Neural cell (in vitro differentiated cells): ENCODE measurements around the gene CCND3. TPM values are rescaled to one million over a fixed set of nuclear protein-coding genes. Genes with fewer than 3 reads are reported as not detected.

Experiments used
- H2AFZ ChIP-seq: fragments of 200-600, 300-800 bp; sonication (generic), shearing (Covaris generic); 2 replicates; pipeline ENCODE4 v1.6.0; 2014; ENCODE audit warnings: low read depth, mild to moderate bottlenecking, antibody characterized with exemption, low read length, moderate library complexity
- H3F3A ChIP-seq: fragments of 200-600 bp; shearing (Covaris generic); 2 replicates; pipeline ENCODE4 v1.6.1; 2016; ENCODE audit warnings: mild to moderate bottlenecking, moderate library complexity, mixed read lengths, antibody characterized with exemption, low read length; ENCODE audit not compliant: insufficient read depth, poor library complexity, severe bottlenecking
- H3K27ac ChIP-seq: fragments of 200-600, 300-800 bp; sonication (generic), shearing (Covaris generic); 2 replicates; pipeline ENCODE4 v1.5.1; 2014; ENCODE audit warnings: mild to moderate bottlenecking, low read length, moderate library complexity
- H3K27me3 ChIP-seq: fragments of 300-800, 200-600 bp; sonication (generic), shearing (Covaris generic); 2 replicates; pipeline ENCODE4 v1.6.0; 2014; ENCODE audit warnings: mild to moderate bottlenecking, low read depth, low read length, moderate library complexity; ENCODE audit not compliant: insufficient read depth
- H3K36me3 ChIP-seq: fragments of 300-800, 200-600 bp; sonication (generic), shearing (Covaris generic); 2 replicates; pipeline ENCODE4 v1.5.1; 2014; ENCODE audit warnings: mild to moderate bottlenecking, antibody characterized with exemption, low read length, moderate library complexity; ENCODE audit not compliant: insufficient read depth
- H3K4me2 ChIP-seq: fragments of 300-800, 200-600 bp; sonication (generic), shearing (Covaris generic); 2 replicates; pipeline ENCODE4 v1.6.0; 2014; ENCODE audit warnings: mild to moderate bottlenecking, low read length
- H3K4me3 ChIP-seq: fragments of 300-800, 200-600 bp; sonication (generic), shearing (Covaris generic); 2 replicates; pipeline ENCODE4 v1.5.1; 2014; ENCODE audit warnings: mild to moderate bottlenecking, low read length, moderate library complexity
- H3K79me2 ChIP-seq: fragments of 200-600 bp; shearing (Covaris generic); replicated peaks from 2 replicates; pipeline ENCODE4 v1.6.0; 2014; ENCODE audit warnings: mild to moderate bottlenecking, low read length, moderate library complexity; ENCODE audit not compliant: insufficient read depth
- H3K9ac ChIP-seq: fragments of 300-800, 200-600 bp; sonication (generic), shearing (Covaris generic); 2 replicates; pipeline ENCODE4 v1.6.1; 2016; ENCODE audit warnings: mild to moderate bottlenecking, low read length, mixed read lengths
- H3K9me2 ChIP-seq: fragments of 200-600 bp; shearing (Covaris generic); 2 replicates; pipeline ENCODE4 v1.6.1; 2016; ENCODE audit warnings: mild to moderate bottlenecking, low read length, mixed read lengths; ENCODE audit not compliant: insufficient read depth
- H3K9me3 ChIP-seq: fragments of 200-600, 300-800 bp; sonication (generic), shearing (Covaris generic); 2 replicates; pipeline ENCODE4 v1.6.1; 2016; ENCODE audit warnings: mild to moderate bottlenecking, mixed run types, low read length, moderate library complexity, mixed read lengths
- H4K20me1 ChIP-seq: fragments of 200-600 bp; shearing (Covaris generic); 2 replicates; pipeline ENCODE4 v1.6.1; 2016; ENCODE audit warnings: mild to moderate bottlenecking, mixed run types; ENCODE audit not compliant: insufficient read depth
- EP300 ChIP-seq: fragments of 450-650 bp; conservative IDR thresholded peaks from 2 replicates; pipeline ENCODE4 v1.6.1; 2014; ENCODE audit warnings: antibody characterized with exemption, mild to moderate bottlenecking, moderate library complexity; ENCODE audit not compliant: poor library complexity, severe bottlenecking
- EZH2 ChIP-seq: fragments of 200-600, 300-800 bp; shearing (Covaris generic), sonication (generic); IDR thresholded peaks from 2 replicates; pipeline ENCODE4 v1.6.1; 2014; ENCODE audit warnings: antibody characterized with exemption, low read length, borderline replicate concordance, mild to moderate bottlenecking; ENCODE audit not compliant: insufficient read depth, poor library complexity, severe bottlenecking
- MXI1 ChIP-seq: fragments of 450-650 bp; conservative IDR thresholded peaks from 2 replicates; pipeline ENCODE4 v1.6.1; 2014; ENCODE audit warnings: antibody characterized with exemption, mild to moderate bottlenecking; ENCODE audit not compliant: poor library complexity, severe bottlenecking
- POLR2AphosphoS5 ChIP-seq: IDR thresholded peaks from 2 replicates; pipeline ENCODE4 v1.6.1; 2012
- RAD21 ChIP-seq: fragments of 450-650 bp; conservative IDR thresholded peaks from 2 replicates; pipeline ENCODE4 v1.6.1; 2014; ENCODE audit warnings: antibody characterized with exemption, mild to moderate bottlenecking, moderate library complexity
- SMC3 ChIP-seq: fragments of 450-650 bp; conservative IDR thresholded peaks from 2 replicates; pipeline ENCODE4 v1.6.1; 2014; ENCODE audit warnings: antibody characterized with exemption, mild to moderate bottlenecking, moderate library complexity; ENCODE audit not compliant: poor library complexity
- TAF1 ChIP-seq: IDR thresholded peaks from 2 replicates; pipeline ENCODE4 v1.6.1; 2012; ENCODE audit warnings: low read depth
- polyA plus RNA-seq: library from polyadenylated mRNA; depleted of rRNA; stranded (reverse); fragments of >200 nt; gene quantifications from 2 replicates; pipeline ENCODE4 v1.2.3, GENCODE V29; 2014
- TF ChIP-seq, protein P1 (sequence below): fragments of 450-650 bp; IDR thresholded peaks from 2 replicates; pipeline ENCODE4 v1.5.1; 2014; ENCODE audit warnings: antibody characterized with exemption, mild to moderate bottlenecking, moderate library complexity; ENCODE audit not compliant: poor library complexity, severe bottlenecking
- TF ChIP-seq, protein P2 (sequence below): IDR thresholded peaks from 2 replicates; pipeline ENCODE4 v1.6.1; 2012; ENCODE audit warnings: borderline replicate concordance

Gene CCND3
- polyA plus RNA-seq, 1 donor from 2014 or later, result 15.7 TPM

DNA sequence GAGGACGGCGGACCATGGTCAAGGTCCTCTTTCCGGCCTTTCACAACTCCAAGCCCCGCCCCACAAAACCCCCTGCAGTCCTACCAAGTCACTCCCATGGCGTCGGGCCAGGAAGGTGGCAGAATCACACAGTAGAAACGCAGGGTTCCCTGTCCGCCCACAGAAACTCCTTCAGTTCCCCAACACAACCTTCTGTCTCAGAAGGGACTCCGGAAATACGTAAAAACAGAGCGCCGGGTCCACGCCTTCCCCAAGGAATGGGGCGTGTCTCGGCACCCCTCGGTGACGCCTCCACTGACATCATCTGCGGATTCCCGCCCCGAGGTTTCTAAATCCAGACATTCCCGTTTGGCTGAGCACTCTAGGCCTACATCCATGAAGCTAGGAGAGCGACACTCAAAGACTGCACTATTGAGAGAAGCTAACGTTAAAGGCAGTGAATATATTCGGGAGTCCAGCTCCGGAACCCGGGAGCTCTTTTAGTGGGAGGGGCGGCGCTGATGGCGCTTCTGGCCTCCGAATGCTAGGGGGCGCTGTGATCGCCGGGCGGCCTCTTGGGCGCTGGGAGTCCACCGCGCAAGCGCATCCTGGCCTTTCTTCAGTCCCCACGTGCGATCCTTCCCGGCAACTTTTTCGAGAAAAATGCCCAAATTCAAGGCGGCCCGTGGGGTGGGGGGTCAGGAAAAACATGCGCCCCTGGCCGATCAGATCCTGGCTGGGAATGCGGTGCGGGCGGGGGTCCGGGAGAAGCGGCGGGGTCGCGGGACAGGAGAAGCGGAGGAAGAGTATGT lies 20.5 kb downstream of the CCND3 start, which contains the start of the genes BYSL and MED20:
BYSL (plus strand) TSS at position 579 of the 791 bp plus-strand sequence; CDS start at position 643, 64 bp downstream.
MED20 (minus strand) TSS at position 219 of the 791 bp plus-strand sequence; CDS start at position 98, 121 bp downstream.
- Histone ChIP-seq H3K9me2 (no peaks in the 10 kb centered on the region), H3K27me3 (no peaks in the 10 kb centered on the region), H3K4me2 (peak within 1 kb of the TSS; percentile 93), H3K9ac (peak within 1 kb of the TSS; percentile 94), H3K79me2 (peaks cover 58% of the 10 kb centered on the region), H3K27ac (peak within 1 kb of the TSS; percentile 99), H2AFZ (peak within 1 kb of the TSS; percentile 95), H3F3A (no peaks in the 10 kb centered on the region), H3K36me3 (no peaks in the 10 kb centered on the region), H4K20me1 (no peaks in the 10 kb centered on the region), H3K4me3 (peak within 1 kb of the TSS; percentile 83), H3K9me3 (no peaks in the 10 kb centered on the region)
- TF ChIP-seq TAF1, result peak; percentile 46
- TF ChIP-seq, protein P1, sequence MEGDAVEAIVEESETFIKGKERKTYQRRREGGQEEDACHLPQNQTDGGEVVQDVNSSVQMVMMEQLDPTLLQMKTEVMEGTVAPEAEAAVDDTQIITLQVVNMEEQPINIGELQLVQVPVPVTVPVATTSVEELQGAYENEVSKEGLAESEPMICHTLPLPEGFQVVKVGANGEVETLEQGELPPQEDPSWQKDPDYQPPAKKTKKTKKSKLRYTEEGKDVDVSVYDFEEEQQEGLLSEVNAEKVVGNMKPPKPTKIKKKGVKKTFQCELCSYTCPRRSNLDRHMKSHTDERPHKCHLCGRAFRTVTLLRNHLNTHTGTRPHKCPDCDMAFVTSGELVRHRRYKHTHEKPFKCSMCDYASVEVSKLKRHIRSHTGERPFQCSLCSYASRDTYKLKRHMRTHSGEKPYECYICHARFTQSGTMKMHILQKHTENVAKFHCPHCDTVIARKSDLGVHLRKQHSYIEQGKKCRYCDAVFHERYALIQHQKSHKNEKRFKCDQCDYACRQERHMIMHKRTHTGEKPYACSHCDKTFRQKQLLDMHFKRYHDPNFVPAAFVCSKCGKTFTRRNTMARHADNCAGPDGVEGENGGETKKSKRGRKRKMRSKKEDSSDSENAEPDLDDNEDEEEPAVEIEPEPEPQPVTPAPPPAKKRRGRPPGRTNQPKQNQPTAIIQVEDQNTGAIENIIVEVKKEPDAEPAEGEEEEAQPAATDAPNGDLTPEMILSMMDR, result peak; percentile 100
- TF ChIP-seq RAD21, result no peak
- TF ChIP-seq EZH2, result no peak
- peak; percentile 7 for TF ChIP-seq SMC3
- peak; percentile 91 for TF ChIP-seq POLR2AphosphoS5
- TF ChIP-seq EP300, result no peak
- peak; percentile 99 for TF ChIP-seq MXI1

DNA sequence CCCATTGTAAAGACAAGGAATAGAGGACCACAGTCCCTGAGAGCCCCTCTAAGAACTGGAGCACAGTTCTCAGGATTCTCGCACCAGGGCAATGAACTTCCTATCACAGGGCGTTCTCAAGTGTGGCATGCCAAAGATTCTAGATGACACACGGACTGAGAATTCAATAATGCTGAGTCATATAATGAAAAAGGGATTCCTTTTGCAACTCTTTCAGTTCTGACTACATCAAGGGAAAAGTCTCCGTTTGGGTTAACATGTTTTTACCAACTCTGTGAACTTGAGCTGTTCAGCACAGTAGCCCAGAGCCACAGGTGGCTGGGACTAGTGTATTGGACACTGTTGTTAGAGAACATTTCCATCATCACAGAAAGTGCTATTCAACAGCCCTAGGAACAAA lies 24.1 kb downstream of the CCND3 start:
- Histone ChIP-seq H3K9me2 (no peaks in the 10 kb centered on the region), H2AFZ (no peak overlapping the region), H3K9ac (no peak overlapping the region), H3K27me3 (no peaks in the 10 kb centered on the region), H3K4me2 (no peak overlapping the region), H3F3A (no peaks in the 10 kb centered on the region), H3K27ac (no peak overlapping the region), H3K4me3 (no peak overlapping the region), H3K79me2 (peaks cover 31% of the 10 kb centered on the region), H3K36me3 (no peaks in the 10 kb centered on the region), H4K20me1 (no peaks in the 10 kb centered on the region), H3K9me3 (no peaks in the 10 kb centered on the region)
- TF ChIP-seq, protein P1, result no peak
- TF ChIP-seq SMC3 (no peak), TAF1 (no peak), POLR2AphosphoS5 (no peak), RAD21 (no peak), EP300 (no peak), MXI1 (no peak), EZH2 (no peak)
- TF ChIP-seq, protein P2, sequence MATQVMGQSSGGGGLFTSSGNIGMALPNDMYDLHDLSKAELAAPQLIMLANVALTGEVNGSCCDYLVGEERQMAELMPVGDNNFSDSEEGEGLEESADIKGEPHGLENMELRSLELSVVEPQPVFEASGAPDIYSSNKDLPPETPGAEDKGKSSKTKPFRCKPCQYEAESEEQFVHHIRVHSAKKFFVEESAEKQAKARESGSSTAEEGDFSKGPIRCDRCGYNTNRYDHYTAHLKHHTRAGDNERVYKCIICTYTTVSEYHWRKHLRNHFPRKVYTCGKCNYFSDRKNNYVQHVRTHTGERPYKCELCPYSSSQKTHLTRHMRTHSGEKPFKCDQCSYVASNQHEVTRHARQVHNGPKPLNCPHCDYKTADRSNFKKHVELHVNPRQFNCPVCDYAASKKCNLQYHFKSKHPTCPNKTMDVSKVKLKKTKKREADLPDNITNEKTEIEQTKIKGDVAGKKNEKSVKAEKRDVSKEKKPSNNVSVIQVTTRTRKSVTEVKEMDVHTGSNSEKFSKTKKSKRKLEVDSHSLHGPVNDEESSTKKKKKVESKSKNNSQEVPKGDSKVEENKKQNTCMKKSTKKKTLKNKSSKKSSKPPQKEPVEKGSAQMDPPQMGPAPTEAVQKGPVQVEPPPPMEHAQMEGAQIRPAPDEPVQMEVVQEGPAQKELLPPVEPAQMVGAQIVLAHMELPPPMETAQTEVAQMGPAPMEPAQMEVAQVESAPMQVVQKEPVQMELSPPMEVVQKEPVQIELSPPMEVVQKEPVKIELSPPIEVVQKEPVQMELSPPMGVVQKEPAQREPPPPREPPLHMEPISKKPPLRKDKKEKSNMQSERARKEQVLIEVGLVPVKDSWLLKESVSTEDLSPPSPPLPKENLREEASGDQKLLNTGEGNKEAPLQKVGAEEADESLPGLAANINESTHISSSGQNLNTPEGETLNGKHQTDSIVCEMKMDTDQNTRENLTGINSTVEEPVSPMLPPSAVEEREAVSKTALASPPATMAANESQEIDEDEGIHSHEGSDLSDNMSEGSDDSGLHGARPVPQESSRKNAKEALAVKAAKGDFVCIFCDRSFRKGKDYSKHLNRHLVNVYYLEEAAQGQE, result no peak
